ENCODE measurements around the gene GAS1.

DNA sequence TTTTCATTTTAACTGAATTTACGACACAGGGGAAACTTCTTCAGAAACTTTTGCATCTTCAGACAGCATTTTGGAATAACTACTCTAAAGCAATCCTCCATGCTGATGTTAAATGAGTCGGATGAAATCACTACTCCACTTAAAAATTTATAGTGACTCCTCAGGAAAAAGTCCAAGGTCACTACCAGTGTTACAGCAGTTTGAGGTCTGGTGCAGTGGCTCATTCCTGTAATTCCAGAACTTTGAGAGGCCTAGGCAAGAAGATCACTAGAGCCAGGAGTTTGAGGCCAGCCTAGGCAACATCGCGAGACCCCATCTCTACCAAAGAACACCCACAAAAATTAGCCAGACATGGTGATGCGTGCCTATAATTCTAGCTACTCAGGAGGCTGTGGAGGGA, 5.9 kb upstream of the GAS1 start:
- TF ChIP-seq RAD21 (IDR thresholded peaks at IDR 0.05 in 1 of 2, conservative IDR thresholded peaks at IDR 0.05 in 1 of 2; ENCODE audit: low read depth in 2 of 2, low read length in 2 of 2) (no peak), TCF12 (IDR thresholded peaks at IDR 0.05; ENCODE audit: low read depth, low read length) (no peak), ZNF274 (IDR thresholded peaks at IDR 0.05; ENCODE audit: borderline replicate concordance, extremely low read depth, low read length) (no peak), POLR2AphosphoS5 (IDR thresholded peaks at IDR 0.05; ENCODE audit: low read depth, low read length) (no peak), SRF (IDR thresholded peaks at IDR 0.05; ENCODE audit: low read depth, low read length) (no peak), EP300 (IDR thresholded peaks at IDR 0.05; ENCODE audit: borderline replicate concordance in 1 of 2, low read depth in 2 of 2, low read length in 2 of 2) (no peak), JUN (IDR thresholded peaks at IDR 0.05; ENCODE audit: low read depth, low read length) (no peak), TEAD4 (IDR thresholded peaks at IDR 0.05; ENCODE audit: low read depth, low read length) (no peak), POLR2A (IDR thresholded peaks at IDR 0.05; ENCODE audit: control extremely low read depth in 1 of 2, low read depth in 2 of 2, low read length in 2 of 2) (no peak), SP4 (IDR thresholded peaks at IDR 0.05; ENCODE audit: low read length) (no peak), CREB1 (IDR thresholded peaks at IDR 0.05) (no peak)
- TF ChIP-seq, protein P1, sequence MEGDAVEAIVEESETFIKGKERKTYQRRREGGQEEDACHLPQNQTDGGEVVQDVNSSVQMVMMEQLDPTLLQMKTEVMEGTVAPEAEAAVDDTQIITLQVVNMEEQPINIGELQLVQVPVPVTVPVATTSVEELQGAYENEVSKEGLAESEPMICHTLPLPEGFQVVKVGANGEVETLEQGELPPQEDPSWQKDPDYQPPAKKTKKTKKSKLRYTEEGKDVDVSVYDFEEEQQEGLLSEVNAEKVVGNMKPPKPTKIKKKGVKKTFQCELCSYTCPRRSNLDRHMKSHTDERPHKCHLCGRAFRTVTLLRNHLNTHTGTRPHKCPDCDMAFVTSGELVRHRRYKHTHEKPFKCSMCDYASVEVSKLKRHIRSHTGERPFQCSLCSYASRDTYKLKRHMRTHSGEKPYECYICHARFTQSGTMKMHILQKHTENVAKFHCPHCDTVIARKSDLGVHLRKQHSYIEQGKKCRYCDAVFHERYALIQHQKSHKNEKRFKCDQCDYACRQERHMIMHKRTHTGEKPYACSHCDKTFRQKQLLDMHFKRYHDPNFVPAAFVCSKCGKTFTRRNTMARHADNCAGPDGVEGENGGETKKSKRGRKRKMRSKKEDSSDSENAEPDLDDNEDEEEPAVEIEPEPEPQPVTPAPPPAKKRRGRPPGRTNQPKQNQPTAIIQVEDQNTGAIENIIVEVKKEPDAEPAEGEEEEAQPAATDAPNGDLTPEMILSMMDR (IDR thresholded peaks at IDR 0.05; ENCODE audit: control extremely low read depth in 1 of 3, insufficient read depth in 1 of 3, low read depth in 1 of 3, low read length in 3 of 3) = no peak
